Measurements from ENCODE around the gene VAMP2. TPM values are rescaled to one million over a fixed set of nuclear protein-coding genes. Genes with fewer than 3 reads are reported as not detected.

Gene VAMP2
- total and polyA plus RNA-seq, 9 of the 15 experiments (the other 6 are each of a cell fraction or from before 2014, with no cell fraction given), result 2.3 to 31.8 (median 6.0) TPM

DNA sequence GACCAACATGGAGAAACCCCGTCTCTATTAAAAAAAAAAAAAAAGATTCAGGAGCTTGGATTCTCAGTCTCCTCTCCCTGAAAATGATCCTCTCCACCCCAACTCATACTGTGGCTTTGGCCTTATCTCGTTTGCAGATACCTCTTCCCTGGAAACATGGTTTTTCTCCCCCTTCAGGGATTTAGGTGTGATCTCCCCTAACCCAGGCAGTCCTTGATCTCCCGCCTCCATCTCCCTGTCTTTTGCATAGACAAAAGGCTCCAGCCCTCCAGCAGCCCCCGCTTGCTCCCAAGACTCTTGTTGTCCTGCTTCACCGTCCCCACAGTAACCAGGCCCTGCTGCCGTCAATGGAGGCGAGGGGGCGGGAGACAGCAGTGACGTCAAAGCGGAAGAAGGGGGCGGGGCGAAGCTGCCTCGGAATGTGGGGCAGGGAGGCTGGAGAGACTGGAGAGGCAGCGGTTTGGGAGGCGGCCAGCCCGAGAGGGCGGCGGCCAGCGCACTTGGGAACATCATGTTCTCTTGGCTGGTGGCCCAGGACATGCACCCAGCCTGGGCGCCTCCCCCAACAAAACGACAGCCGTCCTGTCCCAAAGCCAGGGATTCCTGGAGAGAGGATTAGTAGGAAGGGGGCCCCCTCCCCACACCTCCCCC lies 8.7 kb downstream of the VAMP2 start (continued):
- no peak for TF ChIP-seq DIDO1 (tag; IDR thresholded peaks at IDR 0.05; ENCODE audit: low read depth)
- TF ChIP-seq FOXJ2 (tag; IDR thresholded peaks at IDR 0.05), result peak; percentile 94
- TF ChIP-seq, protein P1, sequence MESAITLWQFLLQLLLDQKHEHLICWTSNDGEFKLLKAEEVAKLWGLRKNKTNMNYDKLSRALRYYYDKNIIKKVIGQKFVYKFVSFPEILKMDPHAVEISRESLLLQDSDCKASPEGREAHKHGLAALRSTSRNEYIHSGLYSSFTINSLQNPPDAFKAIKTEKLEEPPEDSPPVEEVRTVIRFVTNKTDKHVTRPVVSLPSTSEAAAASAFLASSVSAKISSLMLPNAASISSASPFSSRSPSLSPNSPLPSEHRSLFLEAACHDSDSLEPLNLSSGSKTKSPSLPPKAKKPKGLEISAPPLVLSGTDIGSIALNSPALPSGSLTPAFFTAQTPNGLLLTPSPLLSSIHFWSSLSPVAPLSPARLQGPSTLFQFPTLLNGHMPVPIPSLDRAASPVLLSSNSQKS (CRISPR knock-in tag; IDR thresholded peaks at IDR 0.05), result no peak
- no peak for TF ChIP-seq PCBP2 (IDR thresholded peaks at IDR 0.05; ENCODE audit: low read depth, low read length, poor library complexity, severe bottlenecking)
- peak; percentile 58; the same call in 1 of the 2 replicates for TF ChIP-seq DPF2 (IDR thresholded peaks at IDR 0.05)
- TF ChIP-seq, protein P2, sequence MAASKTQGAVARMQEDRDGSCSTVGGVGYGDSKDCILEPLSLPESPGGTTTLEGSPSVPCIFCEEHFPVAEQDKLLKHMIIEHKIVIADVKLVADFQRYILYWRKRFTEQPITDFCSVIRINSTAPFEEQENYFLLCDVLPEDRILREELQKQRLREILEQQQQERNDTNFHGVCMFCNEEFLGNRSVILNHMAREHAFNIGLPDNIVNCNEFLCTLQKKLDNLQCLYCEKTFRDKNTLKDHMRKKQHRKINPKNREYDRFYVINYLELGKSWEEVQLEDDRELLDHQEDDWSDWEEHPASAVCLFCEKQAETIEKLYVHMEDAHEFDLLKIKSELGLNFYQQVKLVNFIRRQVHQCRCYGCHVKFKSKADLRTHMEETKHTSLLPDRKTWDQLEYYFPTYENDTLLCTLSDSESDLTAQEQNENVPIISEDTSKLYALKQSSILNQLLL (CRISPR knock-in tag; IDR thresholded peaks at IDR 0.05; ENCODE audit: borderline replicate concordance), result no peak
- TF ChIP-seq, protein P3, sequence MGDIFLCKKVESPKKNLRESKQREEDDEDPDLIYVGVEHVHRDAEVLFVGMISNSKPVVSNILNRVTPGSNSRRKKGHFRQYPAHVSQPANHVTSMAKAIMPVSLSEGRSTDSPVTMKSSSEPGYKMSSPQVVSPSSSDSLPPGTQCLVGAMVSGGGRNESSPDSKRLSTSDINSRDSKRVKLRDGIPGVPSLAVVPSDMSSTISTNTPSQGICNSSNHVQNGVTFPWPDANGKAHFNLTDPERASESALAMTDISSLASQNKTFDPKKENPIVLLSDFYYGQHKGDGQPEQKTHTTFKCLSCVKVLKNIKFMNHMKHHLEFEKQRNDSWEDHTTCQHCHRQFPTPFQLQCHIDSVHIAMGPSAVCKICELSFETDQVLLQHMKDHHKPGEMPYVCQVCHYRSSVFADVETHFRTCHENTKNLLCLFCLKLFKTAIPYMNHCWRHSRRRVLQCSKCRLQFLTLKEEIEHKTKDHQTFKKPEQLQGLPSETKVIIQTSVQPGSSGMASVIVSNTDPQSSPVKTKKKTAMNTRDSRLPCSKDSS (IDR thresholded peaks at IDR 0.05; ENCODE audit: low read depth, partially characterized antibody), result no peak
- peak in 1 of 2 experiments; percentile 54; a peak in 1 of 3 replicates for TF ChIP-seq CBX3 (IDR thresholded peaks at IDR 0.05; ENCODE audit: borderline replicate concordance in 1 of 2, low read length in 2 of 2)
- TF ChIP-seq YY1 (IDR thresholded peaks at IDR 0.05; ENCODE audit: borderline replicate concordance in 1 of 3, control insufficient read depth in 1 of 3, extremely low read depth in 1 of 3, insufficient read depth in 3 of 3, insufficient read length in 1 of 3, insufficient replicate concordance in 2 of 3, low read depth in 1 of 3, low read length in 2 of 3), result peak in 2 of 3 experiments; percentile 68 to 81
- TF ChIP-seq GATAD2B (IDR thresholded peaks at IDR 0.05; ENCODE audit: borderline replicate concordance), result no peak
- TF ChIP-seq, protein P4, sequence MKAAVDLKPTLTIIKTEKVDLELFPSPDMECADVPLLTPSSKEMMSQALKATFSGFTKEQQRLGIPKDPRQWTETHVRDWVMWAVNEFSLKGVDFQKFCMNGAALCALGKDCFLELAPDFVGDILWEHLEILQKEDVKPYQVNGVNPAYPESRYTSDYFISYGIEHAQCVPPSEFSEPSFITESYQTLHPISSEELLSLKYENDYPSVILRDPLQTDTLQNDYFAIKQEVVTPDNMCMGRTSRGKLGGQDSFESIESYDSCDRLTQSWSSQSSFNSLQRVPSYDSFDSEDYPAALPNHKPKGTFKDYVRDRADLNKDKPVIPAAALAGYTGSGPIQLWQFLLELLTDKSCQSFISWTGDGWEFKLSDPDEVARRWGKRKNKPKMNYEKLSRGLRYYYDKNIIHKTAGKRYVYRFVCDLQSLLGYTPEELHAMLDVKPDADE (conservative IDR thresholded peaks at IDR 0.05; ENCODE audit: control insufficient read depth, low read depth, low read length), result no peak; the same call in 1 of the 2 replicates
- no peak for TF ChIP-seq ZNF551 (CRISPR knock-in tag; IDR thresholded peaks at IDR 0.05)
- TF ChIP-seq, protein P5, sequence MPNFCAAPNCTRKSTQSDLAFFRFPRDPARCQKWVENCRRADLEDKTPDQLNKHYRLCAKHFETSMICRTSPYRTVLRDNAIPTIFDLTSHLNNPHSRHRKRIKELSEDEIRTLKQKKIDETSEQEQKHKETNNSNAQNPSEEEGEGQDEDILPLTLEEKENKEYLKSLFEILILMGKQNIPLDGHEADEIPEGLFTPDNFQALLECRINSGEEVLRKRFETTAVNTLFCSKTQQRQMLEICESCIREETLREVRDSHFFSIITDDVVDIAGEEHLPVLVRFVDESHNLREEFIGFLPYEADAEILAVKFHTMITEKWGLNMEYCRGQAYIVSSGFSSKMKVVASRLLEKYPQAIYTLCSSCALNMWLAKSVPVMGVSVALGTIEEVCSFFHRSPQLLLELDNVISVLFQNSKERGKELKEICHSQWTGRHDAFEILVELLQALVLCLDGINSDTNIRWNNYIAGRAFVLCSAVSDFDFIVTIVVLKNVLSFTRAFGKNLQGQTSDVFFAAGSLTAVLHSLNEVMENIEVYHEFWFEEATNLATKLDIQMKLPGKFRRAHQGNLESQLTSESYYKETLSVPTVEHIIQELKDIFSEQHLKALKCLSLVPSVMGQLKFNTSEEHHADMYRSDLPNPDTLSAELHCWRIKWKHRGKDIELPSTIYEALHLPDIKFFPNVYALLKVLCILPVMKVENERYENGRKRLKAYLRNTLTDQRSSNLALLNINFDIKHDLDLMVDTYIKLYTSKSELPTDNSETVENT (CRISPR knock-in tag; IDR thresholded peaks at IDR 0.05), result no peak
- no peak for TF ChIP-seq FOS (IDR thresholded peaks at IDR 0.05; ENCODE audit: extremely low read depth, insufficient read length)
- TF ChIP-seq, protein P6, sequence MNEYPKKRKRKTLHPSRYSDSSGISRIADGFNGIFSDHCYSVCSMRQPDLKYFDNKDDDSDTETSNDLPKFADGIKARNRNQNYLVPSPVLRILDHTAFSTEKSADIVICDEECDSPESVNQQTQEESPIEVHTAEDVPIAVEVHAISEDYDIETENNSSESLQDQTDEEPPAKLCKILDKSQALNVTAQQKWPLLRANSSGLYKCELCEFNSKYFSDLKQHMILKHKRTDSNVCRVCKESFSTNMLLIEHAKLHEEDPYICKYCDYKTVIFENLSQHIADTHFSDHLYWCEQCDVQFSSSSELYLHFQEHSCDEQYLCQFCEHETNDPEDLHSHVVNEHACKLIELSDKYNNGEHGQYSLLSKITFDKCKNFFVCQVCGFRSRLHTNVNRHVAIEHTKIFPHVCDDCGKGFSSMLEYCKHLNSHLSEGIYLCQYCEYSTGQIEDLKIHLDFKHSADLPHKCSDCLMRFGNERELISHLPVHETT (CRISPR knock-in tag; conservative IDR thresholded peaks at IDR 0.05 in 1 of 2, IDR thresholded peaks at IDR 0.05 in 1 of 2), result peak in 1 of 2 experiments; percentile 22; a peak in 1 of 4 replicates
- no peak for TF ChIP-seq COPS2 (conservative IDR thresholded peaks at IDR 0.05)
